Activated CD4-positive, CD25-positive, alpha-beta regulatory T cell treated with anti-CD3 and anti-CD28 coated beads, Interleukin-2, amount 50 U/mL, for 72 hours (primary cell): Measurements from ENCODE around the gene LDLRAP1.

Experiments used
- DNase-seq: peaks from one replicate; pipeline ENCODE4 v3.0.0; 2021

Gene LDLRAP1

GRCh38 chr1:25544243-25544764 lies 898 bp downstream of the LDLRAP1 start:
- no peak for DNase-seq

- no peak for DNase-seq
Measured at GRCh38 chr1:25544819-25545218, 1.4 kb downstream of the LDLRAP1 start.

- DNase-seq = no peak
Measured at GRCh38 chr1:25545767-25546166, 2.4 kb downstream of the LDLRAP1 start.

DNA sequence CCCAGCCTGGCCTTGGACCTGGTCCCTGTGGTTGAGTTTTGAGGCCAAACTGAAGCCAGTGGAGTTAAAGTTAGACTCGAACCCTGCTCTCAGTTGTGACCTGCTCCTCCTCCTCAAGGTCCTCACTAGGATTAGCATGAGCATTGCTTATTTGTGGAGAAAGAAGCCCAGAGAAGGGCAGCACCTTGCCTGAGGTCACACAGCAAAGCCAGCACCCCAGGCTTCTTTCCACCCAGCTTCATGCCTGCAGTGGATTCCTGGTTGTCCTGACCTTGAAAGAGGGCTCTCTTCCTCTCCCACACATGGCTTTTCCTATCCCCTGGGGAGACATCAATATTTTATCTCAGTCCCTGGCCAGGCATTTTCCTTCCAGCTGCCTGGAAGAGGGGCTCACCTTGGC lies 2.8 kb downstream of the LDLRAP1 start:
- no peak for DNase-seq

- DNase-seq = no peak
Measured at GRCh38 chr1:25548601-25549000, 5.2 kb downstream of the LDLRAP1 start.

- peak; percentile 75 for DNase-seq
Measured at GRCh38 chr1:25549273-25550154, 6.1 kb downstream of the LDLRAP1 start.

GRCh38 chr1:25550155-25550506 lies 6.7 kb downstream of the LDLRAP1 start:
- no peak for DNase-seq

DNA sequence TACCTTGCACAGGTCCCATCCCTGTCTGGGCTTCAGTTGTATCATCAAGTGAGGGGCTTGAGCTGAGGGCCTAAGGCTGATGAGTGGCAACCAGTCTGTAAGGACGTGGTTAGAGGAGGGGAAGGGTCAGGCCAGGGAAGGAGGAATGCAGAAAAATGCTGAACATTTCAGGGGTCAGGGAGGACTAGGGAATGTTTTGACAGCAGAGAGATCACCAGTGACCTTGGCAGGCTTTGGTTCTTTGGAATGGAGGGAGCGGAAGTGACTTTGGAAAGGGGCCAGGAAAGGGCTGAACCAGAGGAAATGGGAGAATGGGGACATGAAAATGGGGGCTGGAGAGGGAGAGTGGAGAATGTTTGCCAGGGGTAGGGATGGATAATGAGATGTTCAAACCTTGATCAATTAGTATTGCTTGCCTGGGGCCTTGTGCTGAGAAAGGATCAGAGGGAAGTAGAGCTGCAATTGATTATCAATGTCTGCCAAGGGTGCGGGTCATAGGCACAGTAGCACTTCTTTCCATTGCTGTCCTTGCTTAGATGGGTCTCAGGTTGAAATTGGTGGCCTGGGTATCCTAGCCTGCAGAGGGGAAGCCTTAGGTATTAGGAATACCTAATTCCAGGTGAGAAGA lies 7.4 kb downstream of the LDLRAP1 start:
- no peak for DNase-seq

GRCh38 chr1:25553749-25554429 lies 10.5 kb downstream of the LDLRAP1 start:
- no peak for DNase-seq

DNA sequence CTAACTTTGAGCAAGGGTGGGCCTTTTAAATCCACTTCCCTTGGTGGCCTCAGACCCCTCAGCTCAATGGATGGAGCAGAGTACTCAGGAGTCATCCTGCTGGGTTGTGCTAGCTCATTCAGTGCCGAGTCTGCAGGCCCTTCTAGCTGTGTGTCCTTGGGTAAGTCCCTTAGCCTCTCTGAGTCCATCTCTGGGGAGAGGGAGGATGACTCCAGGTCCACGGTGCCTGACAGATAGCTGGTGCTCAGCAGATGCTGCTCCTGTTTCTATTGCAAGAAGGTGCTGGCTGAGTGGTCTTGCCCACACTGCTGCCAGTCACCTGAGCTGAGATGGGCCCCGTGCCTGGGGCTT lies 11.0 kb downstream of the LDLRAP1 start:
- DNase-seq = no peak

- DNase-seq = no peak
Measured at GRCh38 chr1:25554886-25555752, 11.7 kb downstream of the LDLRAP1 start.

DNA sequence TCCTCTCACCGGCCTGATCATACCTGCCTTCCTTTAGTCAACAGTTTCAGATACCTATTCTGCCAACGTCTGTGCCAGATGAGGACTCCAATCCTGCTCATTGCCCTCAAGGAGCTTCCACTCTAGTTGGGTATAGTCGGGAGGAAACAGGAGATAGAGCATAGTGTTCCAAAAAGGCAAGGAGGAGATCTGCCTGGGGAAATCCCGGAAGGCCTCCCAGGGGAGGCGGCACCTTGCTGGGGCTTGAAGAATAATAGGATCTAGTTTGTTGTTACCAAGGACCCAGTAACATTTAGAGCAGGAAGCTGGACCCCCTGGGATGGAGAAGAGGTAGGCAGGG lies 12.3 kb downstream of the LDLRAP1 start:
- no peak for DNase-seq

GRCh38 chr1:25556132-25556670 lies 12.8 kb downstream of the LDLRAP1 start:
- DNase-seq = no peak

DNA sequence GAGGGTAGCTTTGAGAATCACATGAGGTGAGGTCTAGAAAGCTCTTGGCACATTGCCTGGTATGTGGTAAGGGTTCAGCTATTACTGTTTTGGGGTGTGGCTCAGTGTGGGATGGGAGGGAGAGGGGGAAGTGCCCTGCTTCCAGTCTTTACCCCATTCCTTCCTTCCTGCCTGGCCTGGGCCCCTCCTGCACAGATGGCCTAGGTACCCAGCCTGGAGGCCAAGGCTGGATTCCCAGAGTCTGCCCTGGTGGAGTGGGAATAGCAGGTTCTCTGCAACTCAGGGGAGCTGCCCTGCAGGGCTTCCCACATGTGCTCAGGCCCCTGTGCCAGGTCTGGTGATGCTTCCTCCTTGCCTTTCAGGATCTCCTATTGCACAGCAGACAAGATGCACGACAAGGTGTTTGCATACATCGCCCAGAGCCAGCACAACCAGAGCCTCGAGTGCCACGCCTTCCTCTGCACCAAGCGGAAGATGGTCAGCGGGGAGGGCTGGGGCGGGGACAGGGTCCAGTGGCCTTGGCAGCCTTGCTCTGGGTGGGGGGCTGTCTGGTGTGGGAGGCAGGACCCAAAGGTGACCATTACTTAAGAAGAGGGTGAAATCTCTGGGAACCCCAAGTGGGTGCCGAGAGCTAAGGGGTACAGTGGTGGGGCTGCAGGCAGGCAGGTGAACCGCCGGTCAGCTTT lies 13.5 kb downstream of the LDLRAP1 start:
- DNase-seq = no peak

GRCh38 chr1:25557543-25557942 lies 14.1 kb downstream of the LDLRAP1 start:
- DNase-seq = no peak

GRCh38 chr1:25559031-25559430 lies 15.6 kb downstream of the LDLRAP1 start:
- no peak for DNase-seq

DNA sequence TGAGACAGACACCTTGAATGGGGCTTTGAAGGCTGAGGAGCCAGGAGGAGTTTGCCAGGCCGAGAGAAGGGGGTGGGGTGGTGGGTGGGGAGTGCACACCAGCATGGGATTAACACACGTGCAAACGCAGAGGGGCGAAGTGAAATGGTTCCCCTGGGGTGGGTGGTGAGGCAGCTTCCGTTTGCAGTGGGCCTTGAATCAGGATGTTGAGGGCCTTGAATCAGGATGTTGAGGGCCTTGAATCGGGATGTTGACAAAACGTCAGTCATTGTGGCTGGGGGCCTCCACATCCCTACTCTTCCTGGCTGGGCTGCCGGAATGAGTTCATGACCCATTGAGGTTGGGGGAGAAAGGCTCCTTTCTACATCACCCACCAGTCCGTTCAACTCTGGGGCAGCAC lies 16.6 kb downstream of the LDLRAP1 start:
- no peak for DNase-seq

DNA sequence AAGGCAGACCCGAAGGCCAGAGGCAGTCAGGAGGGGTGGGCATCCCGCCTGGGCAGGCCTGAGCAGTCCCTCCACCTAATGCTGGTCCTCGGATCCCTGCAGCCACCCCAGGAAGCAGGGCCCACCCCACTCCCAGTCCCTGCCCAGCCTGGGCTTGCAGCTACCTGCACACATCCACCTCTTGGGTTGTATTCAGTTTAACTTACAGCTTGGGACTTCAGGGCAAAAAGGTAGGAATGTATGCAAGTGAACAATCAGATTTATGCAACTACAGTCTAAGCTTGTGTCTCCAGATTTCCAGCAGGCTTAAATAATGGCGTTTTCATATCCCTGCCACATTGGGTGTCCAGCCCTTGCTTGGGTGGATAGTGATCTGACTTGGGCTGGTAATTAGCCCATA lies 17.4 kb downstream of the LDLRAP1 start:
- DNase-seq = no peak

GRCh38 chr1:25561421-25562100 lies 18.2 kb downstream of the LDLRAP1 start:
- DNase-seq = no peak

DNA sequence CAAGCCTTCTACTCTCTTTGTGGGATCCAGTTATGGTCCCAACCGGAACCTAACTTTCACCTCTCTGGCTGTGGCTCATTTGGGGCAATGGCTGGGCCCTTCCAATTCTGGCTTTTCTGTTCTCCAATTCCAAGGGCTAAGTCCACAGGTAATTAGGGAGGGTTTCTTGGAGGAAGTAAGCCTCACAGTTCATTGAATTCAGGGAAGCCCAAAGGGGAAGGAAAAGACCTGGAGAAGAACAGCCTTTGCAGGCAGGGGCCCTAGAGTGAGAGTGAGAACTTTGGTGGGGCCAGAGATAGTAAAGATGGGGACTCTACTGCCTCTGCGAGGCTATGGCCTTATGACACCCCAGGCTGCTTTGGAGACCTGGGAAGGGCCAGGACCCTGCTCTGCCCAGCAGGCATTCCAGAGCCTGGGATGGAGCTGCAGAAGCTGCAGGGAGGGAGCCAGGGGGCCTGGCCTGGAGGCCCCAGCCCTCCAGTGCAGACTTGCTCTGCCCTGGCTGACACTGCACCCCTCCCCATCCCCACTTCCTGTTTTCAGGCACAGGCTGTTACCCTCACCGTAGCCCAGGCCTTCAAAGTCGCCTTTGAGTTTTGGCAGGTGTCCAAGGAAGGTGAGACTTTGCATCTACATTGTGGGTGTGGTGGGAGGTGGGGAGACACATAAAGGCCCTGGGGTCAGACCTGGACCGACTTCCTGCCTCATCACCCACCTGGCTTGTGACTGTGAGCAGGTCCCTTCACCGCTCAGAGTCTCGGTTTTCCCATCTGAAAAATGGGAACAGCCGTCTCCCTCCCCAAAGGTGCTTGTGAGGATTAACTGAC lies 18.9 kb downstream of the LDLRAP1 start:
- DNase-seq = peak; percentile 64

DNA sequence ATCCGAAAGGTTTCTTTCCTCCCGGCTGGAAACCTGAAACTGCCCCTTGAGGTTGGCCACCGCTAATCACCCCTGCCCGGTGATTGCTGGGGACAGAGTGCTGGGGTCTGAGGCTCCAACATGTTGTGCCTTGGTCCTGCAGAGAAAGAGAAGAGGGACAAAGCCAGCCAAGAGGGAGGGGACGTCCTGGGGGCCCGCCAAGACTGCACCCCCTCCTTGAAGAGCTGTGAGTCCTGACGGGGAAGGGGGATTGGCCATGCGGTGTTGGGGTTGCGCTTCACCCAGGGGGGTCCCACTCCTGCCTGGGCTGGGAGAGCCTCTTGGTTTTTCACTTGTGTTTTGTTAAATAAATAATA lies 19.5 kb downstream of the LDLRAP1 start:
- no peak for DNase-seq
